Caki2 (cell line): ENCODE data around the gene SNORC. TPM values are rescaled to one million over a fixed set of nuclear protein-coding genes. Genes with fewer than 3 reads are reported as not detected.
A peak's percentile ranks its signal among the peaks of the same experiment; 100 is the strongest.
"Not testable (repeated sequence)": the region's sequence is repeated elsewhere in the genome, so short reads cannot be mapped to it uniquely, and the experiment has no call there.

Experiments
- DNase-seq: peaks from one replicate; pipeline ENCODE4 v3.0.0-alpha.2; 2015; ENCODE audit warnings: low read depth
- in situ Hi-C: cut with HindIII; loops from 2 replicates; pipeline ENCODE4 v1.10.0; 2016; ENCODE audit warnings: low sequenced_read_pairs, low pct_unique_long_range_greater_than_20kb, mixed read lengths
- total RNA-seq: library from RNA; depleted of rRNA; stranded (reverse); fragments of >200 nt; shearing (Covaris generic); gene quantifications from 2 replicates; pipeline ENCODE4 v1.2.3, GENCODE V29; 2014; ENCODE audit warnings: low replicate concordance

SNORC gene
- total RNA-seq, 1 experiment from 2014 or later: 2.0 TPM

GRCh38 chr2:232906867-232907717, 37.0 kb downstream of the SNORC start:
- in situ Hi-C loops, DNase-seq: not testable (repeated sequence)

GRCh38 chr2:232907718-232908085, 37.6 kb downstream of the SNORC start:
- in situ Hi-C loops: not testable (repeated sequence)

GRCh38 chr2:232908695-232909094, 38.6 kb downstream of the SNORC start:
- no peak for DNase-seq
- in situ Hi-C loops: no loop called here

More at GRCh38 chr2:232907718-232908085, 37.6 kb downstream of the SNORC start:
- not testable (repeated sequence) for DNase-seq

GRCh38 chr2:232910376-232910775, 40.3 kb downstream of the SNORC start:
- in situ Hi-C loops: no loop called here
- no peak for DNase-seq

GRCh38 chr2:232911712-232912277, 41.7 kb downstream of the SNORC start:
- in situ Hi-C loops: no loop called here
- DNase-seq: no peak

DNA sequence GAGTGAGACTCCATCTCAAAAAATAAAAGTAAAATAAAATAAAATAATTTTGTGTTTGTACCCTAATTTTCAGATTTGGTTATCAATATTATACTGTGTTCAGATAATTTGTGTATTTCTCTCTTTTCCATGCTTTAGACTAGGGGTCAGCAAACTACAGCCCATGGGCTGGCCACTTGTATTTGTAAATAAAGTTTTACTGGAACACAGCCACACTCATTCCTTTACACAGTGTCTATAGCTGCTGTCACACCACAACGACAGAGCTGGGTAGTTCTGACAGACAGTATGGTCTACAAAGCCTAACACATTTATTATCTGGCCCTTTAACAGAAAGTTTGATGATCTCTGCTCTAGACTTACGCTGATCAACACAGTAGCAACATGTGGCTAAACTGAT, 43.8 kb downstream of the SNORC start:
- DNase-seq: no peak
- in situ Hi-C loops: no loop called here

GRCh38 chr2:232919141-232919540, 49.1 kb downstream of the SNORC start:
- peak; percentile 16 for DNase-seq
- in situ Hi-C loops: no loop called here

DNA sequence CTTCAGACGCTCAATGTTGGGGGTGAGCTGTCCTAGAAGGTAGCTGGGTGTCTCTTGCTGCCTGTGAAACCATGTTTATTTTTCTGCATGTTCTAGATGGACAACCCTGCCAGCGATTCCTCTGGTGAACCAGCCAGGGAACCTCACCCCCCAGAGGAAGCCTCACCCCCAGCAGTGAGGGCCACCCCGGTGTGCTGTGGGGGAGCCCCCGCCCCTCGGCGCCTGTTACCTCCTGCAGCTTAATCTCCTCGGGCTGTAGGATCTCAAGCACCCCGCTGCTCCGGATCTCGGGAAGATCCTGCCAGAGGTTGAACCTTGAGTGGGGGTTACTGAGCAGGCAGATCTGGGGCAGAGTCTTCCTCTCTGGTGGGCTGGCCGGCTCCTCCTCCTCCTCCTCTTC, 50.0 kb downstream of the SNORC start:
- in situ Hi-C loops: no loop called here
- DNase-seq: no peak

DNA sequence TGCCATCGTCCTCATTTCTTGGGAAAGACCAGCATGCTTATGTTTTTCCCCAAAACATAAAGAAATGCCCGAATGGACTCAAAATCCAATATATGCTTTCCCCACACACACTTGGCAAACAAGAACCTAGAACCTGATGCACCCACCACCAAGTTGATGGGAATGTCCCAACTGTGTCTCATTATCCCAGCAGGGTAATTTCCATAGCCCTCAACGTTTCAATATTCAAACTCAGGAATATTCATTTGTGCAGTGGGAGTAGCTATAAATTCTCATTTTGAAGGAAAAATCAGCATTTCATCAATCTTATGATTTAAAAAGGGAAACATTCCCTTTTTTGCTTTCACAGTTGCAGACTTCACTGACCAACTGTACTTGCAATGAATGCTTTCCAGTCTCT, 50.7 kb downstream of the SNORC start:
- in situ Hi-C loops: no loop called here
- no peak for DNase-seq

GRCh38 chr2:232924433-232924832, 54.4 kb downstream of the SNORC start:
- in situ Hi-C loops: no loop called here
- no peak for DNase-seq

DNA sequence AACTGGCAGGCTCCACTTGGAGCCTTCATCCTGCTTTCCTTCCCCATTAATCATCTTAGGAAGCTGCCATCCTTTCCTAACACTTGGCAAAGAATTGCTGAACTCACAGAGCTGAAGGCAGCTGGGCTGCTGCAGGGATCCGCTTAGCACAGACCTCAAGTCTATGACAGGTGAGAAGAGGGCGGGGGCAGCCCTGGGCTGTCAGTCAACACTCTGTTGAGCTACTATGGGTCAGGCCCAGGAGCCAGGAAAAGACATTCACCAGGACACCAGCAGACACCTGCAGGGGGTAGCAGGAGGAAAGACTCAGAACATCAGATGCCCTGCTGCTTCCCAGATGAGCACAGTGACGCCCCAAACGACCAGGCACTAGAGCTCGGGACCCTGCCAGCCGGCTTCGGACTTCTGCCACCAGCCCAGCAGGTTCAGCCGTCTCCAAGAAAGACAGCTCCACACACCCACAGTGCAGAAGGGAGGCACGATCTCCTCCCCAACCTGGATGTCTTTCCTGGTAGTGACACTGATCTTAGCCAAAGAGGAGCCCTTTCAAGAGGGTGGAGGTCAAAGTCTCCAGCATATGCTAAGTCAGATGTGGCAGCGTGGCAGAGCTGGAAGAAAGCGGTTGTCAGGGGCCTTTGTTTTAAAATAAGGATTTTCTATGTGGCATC, 55.2 kb downstream of the SNORC start:
- in situ Hi-C loops: no loop called here
- no peak for DNase-seq

DNA sequence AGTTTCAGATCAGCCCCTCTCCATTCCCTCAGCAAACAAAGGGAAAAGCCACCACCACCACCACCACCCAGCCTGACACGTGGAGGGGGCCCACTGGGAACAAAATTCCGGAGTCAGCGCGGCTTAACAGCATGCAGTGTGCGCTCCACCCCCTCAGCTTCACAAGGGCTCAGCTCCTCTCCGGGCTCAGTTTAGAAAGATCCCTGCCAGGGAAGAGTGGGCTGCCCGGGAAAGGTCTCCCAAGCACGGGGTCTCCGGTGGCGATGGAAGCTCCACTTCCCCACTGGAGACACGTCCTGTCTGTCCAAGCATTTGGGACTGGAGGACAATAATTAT, 55.7 kb downstream of the SNORC start:
- in situ Hi-C loops: no loop called here

DNA sequence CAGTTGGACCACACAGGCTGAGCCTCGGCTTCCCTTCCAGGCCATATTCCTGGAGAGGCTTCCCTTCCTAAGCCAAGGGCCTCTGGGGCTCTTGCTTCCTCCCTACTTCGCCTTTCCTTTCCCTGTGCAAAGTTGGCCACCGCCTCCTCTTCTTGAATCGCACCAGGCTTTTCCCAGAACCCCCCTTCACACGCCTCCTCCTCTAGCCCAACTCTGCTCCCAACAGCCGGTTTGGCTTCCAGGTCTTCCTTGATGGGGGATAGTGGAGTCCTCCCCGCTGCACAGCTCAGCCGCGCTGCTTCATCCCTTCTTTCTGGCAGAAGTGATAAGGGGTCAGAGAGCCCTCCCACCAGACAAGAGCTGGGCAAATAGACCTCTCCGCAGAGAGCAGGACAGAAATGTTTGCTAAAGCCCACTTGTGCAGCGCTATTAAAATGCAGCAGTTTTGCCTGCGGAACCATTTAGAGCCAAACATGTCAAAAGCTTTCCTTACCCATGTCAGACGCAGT, 56.4 kb downstream of the SNORC start:
- in situ Hi-C loops: no loop called here
- no peak for DNase-seq

More for the DNA sequence above, 55.7 kb downstream of the SNORC start:
- no peak for DNase-seq

DNA sequence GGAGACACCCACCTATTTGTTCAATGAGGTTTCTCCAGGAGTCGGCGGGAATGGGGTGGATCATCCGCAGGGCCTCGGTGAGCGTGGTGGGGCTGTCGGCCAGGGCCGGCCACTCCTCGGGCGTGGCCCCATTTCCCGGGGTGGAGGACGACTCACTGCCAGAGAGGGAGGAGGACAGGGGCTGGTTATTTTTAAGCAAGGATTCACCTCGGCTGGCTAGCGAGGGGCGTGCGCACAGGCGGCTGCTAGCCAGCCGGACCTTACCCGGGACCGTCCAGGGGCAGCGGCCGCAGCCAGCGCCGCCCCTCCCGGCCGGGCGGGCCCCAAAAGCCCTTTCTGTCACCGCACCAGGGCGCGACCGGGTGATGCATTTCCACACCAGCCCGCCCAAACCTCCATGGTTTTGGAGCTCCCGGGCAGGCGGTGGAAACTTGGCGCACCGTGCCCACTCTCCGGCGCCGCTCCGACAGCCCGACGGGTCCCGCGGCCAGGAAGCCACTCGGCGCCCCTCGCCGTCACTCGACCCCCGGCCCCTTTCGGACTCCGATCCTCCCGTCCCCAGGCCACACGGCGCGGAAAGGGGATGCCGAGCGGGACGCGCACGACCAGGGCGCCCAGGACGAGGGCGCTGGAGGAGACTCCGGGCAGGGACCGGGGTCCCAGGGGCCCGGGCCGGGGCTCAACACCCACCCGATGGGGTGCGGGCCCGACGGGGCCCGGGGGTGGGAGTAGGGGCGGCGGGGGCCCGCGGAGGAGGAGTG, 57.1 kb downstream of the SNORC start:
- in situ Hi-C loops: no loop called here
- DNase-seq: no peak

DNA sequence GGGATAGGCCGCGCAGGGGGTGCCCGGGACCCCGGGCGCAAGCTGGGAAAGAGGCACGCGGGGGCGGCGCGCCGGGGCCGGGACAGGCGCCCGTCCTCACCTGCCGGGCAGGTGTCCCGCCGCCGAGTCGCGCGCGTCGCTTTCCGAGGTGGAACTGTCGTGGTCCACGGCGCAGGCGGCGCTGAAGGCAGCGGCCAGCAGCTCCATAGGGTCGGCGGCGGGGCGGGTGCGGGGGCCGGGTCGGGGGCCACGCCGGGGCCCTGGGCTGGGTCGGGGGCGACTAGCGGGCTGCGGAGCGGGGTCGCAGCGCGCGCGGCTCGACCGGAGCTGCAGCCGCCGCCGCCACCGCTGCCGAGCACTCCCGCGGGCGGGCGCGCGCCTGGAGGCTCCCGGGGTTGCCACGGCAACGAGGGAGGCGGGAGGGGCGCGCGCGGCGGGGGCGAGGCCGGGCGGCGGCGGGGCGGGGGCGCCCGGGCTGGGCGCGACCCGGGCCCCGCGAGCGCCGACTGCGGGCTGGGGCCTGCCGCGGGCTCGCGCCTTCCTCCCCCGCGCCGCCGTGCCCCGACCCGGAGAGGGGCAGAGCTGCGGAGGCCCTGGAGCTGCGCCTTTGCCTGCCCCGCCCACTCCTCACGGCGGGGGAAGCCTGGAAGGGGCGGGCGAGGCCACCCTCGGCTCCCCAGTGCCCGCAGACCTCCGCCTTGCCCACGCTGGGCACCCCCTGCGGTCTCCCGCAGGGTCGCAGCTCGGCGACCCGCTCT, 57.9 kb downstream of the SNORC start:
- in situ Hi-C loops: no loop called here
- no peak for DNase-seq
